ENCODE results near the gene ADCY1.
A peak's percentile ranks its signal among the peaks of the same experiment; 100 is the strongest.
"Not testable (repeated sequence)": the region's sequence is repeated elsewhere in the genome, so short reads cannot be mapped to it uniquely, and the experiment has no call there.

Gene ADCY1

DNA sequence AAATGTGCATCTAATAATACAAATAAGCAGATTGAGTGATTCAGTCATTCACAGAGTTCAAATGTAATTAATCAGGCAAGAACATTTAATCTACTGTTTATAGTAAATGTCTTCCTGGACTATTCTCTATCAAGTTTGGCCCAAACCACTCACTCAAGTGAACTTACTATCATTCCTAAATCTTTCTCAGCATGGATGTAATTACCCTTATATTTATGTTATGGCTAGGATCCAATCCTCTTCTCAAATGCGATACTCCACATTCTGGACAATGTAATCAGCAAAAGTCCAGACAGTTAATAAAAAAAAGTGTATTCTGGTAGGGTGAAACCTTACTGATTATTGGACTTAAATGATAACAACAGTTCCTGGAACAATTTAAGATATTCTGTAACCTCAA is 185.3 kb downstream of the ADCY1 start:
- not testable (repeated sequence) for DNase-seq (ENCODE audit: low spot score)

DNA sequence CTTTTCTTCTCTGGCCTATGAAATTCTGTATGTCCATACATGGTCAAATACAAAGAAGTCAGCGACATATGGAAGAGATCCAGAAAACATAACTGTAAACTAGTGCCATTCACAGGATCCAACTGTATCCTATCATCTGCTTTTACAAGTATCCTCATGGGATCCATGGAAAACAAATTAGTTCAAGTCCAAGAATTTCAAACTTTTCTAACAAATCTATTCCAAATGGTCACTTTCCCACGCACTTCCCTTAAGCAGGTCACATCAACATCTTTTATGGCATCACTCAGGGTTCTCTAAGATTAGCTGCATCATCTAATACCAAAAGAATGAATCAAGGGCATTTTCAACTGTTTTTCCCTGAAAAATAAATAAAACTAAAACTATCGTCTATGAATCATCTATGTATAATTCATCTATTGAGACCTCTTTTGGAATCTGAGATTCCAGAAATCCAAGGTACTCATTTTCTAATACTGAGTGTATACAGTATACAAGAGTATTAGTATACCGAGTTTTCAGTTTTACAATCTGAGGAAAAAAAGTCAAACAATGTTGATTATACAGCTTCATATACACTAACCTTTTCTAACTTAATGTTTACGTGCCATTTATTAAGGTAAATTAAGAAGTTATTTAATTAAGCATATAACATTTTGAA is 187.5 kb downstream of the ADCY1 start:
- not testable (repeated sequence) for DNase-seq (ENCODE audit: low spot score)

DNA sequence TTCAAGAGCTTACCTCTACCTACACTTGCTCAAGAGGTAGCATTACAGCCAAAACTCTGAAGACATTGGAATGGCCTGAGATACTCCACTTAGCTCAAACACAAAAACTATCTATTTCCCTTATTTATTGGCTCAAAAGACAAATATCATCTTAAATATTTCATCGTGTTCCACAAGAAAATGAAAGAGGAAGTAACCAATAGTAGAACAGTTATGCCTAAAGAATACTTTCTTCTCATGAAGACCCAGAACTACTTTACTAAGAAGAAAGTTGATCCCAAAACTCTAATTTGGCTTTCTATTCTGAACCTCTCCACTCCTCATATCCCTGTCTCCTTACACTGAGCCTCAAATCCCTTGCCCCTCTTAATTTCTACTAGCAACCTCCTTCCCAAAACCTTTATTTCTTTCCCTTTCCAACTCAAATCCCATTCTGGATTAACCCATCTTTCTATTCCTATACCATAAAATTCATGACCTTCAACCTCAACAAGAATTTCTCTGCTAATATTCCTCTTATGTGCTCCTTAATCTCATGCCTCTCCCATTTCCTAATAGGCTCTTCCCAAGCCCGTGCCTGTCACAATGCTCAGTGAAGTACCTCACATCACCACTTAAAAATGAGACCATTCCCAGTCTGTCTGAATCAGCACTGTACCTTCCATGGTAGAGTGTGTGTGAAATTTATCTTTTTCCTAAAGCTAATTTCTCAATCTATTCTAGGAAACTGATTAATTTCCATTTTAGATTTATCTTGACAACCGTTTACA is 188.2 kb downstream of the ADCY1 start:
- not testable (repeated sequence) for DNase-seq (ENCODE audit: low spot score)

DNA sequence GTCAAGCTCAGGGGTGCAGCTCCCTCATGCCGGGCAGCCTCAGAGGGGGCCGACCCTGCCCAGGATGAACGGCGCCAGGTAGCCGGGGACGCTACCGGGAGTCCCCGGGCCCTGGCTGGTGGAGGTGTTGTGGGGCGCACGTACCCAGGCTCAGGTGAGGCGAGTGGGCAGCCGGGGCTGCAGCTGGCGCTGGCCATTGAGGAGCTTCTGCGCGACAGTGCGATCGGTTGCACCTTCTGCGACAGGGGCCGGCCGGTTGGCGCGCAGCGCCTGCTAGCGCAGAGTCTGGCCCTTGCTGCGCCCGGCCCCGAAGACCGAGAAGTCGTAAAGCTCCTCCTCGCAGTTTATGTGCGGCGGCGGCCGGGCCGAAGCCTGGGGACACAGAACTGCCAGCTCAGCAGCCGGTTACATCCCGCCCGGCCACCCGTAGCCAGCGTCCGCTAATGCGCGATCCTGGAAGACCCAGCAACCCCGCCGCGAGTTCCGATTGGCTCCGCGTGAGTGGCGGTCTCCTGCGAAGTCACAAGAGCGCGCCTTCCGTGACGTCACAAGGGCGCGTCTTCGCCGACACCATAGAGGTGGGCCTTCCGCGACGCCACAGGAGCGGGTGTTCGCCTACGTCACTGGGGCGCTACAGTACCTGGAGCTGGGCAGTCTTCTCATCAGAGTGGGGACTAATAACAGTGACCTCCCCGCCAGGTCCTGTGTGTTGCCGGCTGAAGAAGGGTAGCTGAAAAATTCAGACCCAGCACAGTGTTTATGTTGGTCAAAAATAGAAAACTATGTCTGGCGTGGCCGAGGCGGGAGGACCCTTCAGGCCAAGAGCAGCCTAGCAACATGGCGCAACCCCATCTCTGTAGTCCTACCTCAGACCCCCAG is 194.6 kb downstream of the ADCY1 start:
- peak; percentile 100 for DNase-seq (ENCODE audit: low spot score)

DNA sequence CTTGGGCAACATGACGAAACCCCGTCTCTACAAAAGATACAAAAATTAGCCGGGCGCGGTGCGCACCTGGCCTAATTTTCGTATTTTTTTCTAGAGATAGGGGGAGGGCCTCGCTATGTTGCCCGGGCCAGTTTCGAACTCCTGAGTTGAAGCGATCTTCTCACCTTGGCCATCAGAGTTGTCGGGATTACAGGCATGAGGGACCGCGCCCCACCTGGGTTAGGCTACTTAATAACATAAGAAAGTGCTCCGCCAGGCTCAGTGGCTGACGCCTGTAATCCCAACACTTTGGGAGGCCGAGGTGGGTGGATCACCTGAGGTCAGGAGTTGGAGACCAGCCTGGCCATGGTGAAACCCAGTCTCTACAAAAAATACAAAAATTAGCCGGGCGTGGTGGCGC is 195.5 kb downstream of the ADCY1 start:
- DNase-seq (ENCODE audit: low spot score) = not testable (repeated sequence)

Measured in NAMALWA (cell line).